GM21367 (cell line): ENCODE data around the gene RANBP3.
"Not testable (repeated sequence)": the region's sequence is repeated elsewhere in the genome, so short reads cannot be mapped to it uniquely, and the experiment has no call there.

Source experiments
- ATAC-seq: cut with Tn5 transposase; IDR thresholded peaks from one replicate; pipeline ENCODE4 v1.9.1; 2021; ENCODE audit not compliant: unreplicated experiment

Gene RANBP3

GRCh38 chr19:5891572-5891937 is 86.4 kb downstream of the RANBP3 start:
- no peak for ATAC-seq

- ATAC-seq = no peak
Measured at GRCh38 chr19:5890099-5890498, 87.8 kb downstream of the RANBP3 start.

DNA sequence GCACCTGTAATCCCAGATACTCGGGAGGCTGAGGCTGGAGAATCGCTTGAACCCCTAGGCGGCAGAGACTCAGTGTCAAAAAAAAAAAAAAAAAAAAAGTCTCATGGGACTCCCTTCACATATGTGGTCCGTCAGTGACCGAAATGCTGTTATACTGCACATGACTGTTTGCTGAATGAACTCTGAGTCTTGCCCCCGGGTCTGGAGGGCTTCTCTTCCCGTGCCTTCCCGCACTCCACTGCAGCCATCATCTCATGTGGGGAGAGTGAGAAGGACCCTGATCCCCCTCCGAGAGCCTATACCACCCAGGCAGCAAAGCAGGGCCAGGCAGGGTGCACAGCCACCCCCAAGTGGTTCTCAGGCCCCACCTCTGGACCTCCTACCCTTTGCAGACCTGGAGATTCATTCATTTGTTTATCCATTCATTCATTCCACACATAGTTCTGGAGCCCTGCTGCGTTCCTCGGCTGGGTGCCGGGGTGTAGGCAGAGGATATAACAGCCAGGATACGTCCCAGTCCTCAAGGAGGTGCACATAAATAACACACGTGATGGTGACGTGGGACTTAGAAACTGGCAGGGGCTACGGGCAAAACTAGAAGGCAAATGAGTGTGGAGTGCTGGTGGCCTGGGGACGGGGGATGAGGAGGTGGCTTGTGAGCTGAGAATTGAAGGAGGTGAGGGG is 88.5 kb downstream of the RANBP3 start:
- no peak for ATAC-seq

DNA sequence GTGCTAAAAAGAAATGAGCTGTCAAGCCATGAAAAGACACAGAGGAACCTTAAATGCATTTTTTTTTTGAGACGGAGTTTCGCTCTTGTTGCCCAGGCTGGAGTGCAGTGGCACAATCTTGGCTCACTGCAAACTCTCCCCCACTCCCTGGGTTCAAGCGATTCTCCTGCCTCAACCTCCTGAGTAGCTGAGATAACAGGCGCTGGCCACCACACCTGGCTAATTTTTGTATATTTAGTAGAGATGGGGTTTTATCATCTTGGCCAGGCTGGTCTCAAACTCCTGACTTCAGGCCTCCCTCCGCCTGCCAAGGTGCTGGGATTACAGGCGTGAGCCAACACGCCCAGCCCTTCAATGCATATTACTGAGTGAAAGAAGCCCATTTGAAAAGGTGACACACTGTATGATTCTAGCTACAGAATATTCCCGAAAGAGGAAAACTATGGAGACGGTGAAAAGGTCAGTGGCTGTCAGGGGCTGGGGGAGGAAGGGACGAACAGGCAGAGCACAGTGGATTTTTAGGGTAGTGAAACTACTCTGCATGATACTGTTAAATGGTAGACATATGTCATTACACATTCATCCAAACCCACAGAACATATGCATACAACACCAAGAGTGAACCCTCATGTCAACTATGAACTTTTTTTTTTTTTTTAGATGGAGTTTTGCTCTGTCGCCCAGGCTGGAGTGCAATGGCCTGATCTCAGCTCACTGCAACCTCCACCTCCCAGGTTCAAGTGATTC is 93.7 kb downstream of the RANBP3 start:
- ATAC-seq = not testable (repeated sequence)

DNA sequence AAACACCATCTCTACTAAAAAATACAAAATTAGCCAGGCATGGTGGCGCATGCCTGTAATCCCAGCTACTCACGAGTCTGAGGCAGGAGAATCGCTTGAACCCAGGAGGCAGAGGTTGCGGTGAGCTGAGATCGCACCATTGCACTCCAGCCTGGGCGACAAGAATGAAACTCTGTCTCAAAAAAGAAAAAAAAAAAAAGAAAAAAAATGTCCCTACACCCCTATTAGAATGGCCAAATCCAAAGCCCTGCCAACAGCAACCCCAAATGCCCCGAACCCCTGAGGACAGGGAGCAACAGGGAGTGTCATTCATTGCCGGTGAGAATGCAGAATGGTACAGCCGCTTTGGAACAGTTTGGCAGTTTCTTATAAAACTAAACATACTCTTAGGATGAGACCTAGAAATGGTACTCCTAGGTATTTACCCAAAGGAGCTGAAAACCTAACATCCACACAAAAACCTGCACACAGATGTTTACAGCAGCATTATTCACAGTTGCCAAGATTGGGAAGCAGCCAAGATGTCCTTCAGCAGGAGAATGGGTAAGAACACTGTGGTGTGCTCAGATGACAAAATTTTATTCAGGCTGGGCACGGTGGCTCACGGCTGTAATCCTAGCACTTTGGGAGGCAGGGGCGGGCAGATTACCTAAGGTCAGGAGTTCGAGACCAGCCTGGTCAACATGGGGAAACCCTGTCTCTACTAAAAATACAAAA is 94.6 kb downstream of the RANBP3 start:
- ATAC-seq = not testable (repeated sequence)

- no peak for ATAC-seq
Measured at GRCh38 chr19:5882421-5882968, 95.4 kb downstream of the RANBP3 start.

GRCh38 chr19:5881543-5882299 is 96.2 kb downstream of the RANBP3 start:
- ATAC-seq = no peak

GRCh38 chr19:5880604-5881078 is 97.3 kb downstream of the RANBP3 start:
- ATAC-seq = no peak

DNA sequence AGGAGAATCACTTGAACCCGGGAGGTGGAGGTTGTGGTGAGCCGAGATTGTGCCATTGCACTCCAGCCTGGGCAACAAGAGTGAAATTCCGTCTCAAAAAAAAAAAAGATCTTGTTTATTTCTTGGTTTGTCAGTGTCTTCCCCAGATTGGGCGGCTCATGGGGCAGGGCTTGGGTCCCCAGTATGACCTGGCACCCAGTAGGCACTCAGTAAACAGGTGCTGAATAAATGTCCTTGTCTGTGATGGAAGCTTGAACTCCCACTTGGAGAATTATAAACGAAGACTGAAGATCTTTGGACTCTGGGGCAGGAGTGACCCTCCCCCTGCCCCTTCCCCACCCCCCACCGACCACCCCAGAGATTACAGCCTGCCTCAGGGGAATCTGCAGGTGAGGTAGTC is 97.7 kb downstream of the RANBP3 start:
- ATAC-seq = no peak

- ATAC-seq = no peak
Measured at GRCh38 chr19:5877882-5878281, 100.1 kb downstream of the RANBP3 start.

GRCh38 chr19:5877427-5877826 is 100.5 kb downstream of the RANBP3 start:
- no peak for ATAC-seq

DNA sequence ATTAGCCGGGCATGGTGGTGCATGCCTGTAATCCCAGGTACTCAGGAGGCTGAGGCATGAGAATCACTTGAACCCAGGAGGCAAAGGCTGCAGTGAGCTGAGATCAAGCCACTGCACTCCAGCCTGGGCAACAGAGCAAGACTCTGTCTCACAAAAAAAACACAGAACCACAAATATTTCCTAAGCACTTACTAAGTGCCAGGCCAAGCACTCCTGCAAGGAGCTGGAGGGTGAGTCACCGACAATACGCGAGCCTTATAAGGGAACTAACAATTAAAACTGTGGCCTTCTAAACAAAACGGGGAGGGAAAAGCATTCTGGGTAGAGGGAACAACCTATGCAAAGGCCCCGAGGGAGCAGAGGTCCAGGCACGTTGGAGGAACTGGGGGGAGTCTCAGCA is 103.4 kb downstream of the RANBP3 start:
- not testable (repeated sequence) for ATAC-seq

- no peak for ATAC-seq
Measured at GRCh38 chr19:5873617-5874199, 104.2 kb downstream of the RANBP3 start.

- ATAC-seq = no peak
Measured at GRCh38 chr19:5870986-5871394, 107.0 kb downstream of the RANBP3 start.

DNA sequence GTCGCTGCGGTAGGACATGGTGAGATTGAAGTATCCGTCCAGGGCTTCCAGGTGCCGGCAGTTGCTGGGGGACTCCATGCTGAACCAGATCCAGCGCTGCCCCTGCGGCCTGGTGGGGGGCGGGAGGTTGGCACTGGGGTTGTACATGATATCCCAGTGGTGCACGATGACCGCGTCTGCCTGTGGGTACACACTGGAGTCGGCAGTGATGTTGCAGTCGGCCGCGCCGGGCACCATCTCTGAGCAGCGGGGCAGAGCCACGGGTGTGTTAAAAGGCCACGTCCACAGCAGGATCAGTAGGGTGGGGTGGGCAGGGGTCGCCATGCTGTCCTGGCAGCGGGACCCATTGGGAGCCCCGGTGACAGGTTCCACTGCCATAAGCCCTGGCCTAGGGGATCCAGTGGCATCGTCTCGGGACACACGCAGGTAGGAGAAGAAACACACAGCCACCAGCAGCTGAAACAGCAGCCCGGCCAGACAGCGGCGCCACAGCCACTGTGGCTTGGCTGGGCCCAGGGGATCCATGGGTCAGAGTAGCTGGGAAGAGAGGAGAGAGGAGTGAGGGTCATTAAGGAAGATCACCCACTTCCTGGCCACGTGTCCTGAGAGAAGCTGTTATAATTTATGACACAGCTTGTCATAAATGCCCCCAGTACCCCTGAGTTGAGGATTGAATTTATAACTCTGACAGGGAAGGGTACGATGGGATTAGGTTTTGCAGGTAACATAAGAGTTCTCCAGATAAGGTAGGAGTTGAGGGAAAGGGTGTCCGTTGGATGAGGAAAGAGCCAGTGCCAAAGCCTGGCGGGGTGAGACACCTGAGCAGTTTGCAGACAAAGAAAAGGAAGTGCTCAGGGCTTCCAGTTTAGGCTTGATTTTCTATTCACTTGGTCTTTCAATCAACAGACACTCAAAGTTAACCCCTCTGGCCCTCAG is 110.5 kb downstream of the RANBP3 start:
- no peak for ATAC-seq
